Astrocyte (in vitro differentiated cells and primary cell): ENCODE measurements around the gene HSD17B12.

Experiments
- CTCF ChIP-seq: IDR thresholded peaks from 2 replicates; pipeline ENCODE4 v1.5.1; 2011; ENCODE audit warnings: low read depth, mild to moderate bottlenecking, inconsistent platforms, low read length, moderate library complexity; ENCODE audit not compliant: insufficient read depth
- EZH2 ChIP-seq: IDR thresholded peaks from 2 replicates; pipeline ENCODE4 v1.6.1; 2012; ENCODE audit warnings: mild to moderate bottlenecking, low read length, inconsistent platforms; ENCODE audit not compliant: insufficient read depth

DNA sequence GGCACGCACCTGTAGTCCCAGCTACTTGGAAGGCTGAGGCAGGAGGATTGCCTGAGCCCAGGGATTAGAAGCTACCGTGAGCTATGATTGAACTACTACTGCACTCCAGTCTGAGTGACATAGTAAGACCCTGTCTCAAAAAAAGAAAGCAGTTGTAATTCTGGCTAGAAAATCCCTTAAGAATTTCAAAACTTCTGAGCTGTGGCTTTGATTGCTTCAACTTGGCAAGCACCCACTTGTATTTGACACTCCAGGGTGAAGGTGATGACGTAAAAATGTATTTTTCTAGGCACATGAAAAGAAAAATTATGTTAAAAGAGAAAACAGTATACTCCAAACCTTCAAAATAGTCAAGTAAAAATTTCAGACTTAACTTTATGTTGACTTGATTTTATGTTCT lies 176.5 kb downstream of the HSD17B12 start:
- TF ChIP-seq CTCF = no peak
- no peak for TF ChIP-seq EZH2
